ENCODE data around the gene F10.

Gene F10

DNA sequence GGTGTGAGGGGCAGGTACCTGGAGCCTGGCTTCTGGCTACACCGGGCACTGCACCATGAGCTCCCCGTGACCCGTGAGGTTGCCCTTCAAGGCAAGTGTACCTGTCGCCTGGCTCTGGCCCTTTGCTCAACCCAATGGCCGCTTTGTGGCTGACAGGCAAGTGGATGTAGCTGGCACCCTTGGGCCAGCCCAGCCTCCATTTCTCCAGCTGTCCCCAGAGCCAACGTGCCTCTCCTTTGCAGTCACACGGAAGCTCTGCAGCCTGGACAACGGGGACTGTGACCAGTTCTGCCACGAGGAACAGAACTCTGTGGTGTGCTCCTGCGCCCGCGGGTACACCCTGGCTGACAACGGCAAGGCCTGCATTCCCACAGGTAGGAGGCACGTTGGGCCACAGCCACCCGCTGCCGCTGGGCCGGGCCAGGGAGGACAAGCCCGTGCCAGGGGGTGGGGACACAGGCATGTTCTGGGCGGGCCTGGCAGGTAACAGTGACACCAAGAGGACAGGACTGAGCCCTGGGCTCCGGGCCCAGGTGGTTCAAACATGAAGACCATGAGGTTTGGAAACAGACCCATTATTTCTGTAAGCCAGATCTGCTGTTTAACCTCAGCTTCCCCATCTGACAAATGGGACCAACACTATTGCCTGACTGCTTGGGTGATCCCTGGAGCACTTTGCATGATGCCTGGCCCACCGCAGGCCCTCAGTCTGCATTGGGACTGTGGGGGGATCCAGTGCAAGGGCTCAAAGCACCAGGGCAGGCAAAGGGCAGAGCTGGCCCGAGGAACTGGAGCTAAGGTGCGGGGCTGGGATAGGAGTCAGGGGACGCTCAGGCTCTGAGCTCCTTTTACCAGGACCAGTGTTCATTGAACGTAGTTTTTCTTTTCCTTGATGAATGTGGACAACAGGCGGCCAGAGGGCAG lies 18.3 kb downstream of the F10 start:
- DNase-seq = no peak

DNA sequence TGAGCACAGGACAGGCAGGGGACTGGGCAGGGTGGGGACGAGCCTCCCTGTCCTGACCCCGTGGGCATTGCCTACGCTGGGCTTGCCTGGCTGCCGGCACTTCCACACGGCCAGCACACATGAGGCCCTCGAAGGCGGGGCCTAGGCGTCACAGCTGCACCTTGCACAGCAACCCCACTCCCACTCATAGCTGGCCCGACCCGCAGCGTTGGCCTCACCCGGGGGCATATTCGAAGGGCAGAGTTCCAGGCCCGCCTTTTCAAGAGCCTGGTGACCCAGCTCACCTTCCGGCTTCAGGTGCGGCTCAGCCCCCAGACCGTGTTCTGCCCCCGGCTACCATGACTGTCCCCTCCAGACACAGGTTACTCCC lies 19.0 kb downstream of the F10 start:
- DNase-seq = no peak

- DNase-seq = no peak
Observed at GRCh38 chr13:113142876-113143275, 20.3 kb downstream of the F10 start.

DNA sequence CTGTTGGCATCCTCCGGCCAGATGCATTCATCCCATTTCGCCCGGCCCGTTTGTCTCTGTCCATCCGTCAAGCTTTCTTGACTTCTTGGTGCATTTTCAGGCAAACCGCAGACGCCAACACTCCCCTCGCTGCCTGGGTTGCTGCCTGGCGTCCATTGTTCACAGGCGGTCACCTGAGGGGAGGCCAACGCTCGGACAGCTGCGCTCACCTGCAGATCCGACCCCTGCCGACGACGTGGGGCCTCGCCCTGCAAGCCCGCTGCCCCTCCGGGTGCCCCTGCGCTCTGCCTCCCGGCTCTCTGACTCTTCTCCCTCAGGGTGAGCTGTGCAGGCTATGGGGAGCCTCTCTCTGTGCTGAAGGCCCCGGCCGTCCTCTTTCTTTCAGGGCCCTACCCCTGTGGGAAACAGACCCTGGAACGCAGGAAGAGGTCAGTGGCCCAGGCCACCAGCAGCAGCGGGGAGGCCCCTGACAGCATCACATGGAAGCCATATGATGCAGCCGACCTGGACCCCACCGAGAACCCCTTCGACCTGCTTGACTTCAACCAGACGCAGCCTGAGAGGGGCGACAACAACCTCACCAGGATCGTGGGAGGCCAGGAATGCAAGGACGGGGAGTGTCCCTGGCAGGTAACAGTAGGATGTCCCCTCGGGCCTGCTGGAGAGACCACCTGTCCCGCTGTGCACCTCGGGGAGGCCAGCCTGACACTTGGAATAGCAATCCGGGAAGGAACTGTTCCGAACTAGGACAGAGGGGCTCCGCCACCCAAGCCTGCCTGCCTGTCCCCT lies 21.1 kb downstream of the F10 start:
- no peak for DNase-seq

DNA sequence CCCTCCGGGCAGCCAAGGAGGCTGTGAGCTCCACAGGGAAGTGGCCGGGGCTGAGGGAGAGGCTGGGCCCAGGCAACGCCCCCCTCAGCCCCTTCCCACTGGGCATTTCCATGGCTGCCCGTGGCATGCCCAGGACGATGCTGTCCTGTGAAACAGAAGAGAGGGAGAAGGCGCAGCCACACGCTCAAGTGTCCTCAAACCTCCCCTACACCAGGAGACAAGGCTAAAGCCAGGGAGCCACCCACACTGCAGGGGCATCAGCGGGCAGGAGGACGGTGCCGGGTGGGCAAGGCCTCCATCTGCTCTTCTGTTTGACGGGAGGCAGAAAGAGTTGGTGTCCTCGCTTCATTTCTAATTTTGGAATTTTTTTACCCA lies 21.6 kb downstream of the F10 start:
- no peak for DNase-seq

DNA sequence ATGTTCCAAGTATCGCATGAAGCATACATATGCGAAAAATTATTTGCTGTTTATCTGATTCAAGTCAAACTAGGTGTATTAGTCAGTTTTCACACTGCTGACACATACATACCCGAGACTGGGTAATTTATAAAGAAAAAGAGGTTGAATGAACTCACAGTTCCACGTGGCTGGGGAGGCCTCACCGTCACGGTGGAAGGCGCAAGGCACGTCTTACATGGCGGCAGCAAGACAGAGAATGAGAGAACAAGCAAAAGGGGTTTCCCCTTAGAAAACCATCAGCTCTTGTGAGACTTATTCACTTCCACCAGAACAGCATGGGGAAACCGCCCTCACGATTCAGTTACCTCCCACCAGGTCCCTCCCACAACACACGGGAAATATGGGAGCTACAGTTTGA lies 22.9 kb downstream of the F10 start:
- no peak for DNase-seq

GRCh38 chr13:113145911-113146598 lies 23.5 kb downstream of the F10 start:
- no peak for DNase-seq

GRCh38 chr13:113146750-113147149 lies 24.2 kb downstream of the F10 start:
- DNase-seq = no peak

GRCh38 chr13:113147206-113147605 lies 24.6 kb downstream of the F10 start:
- no peak for DNase-seq

GRCh38 chr13:113148407-113148806 lies 25.8 kb downstream of the F10 start:
- DNase-seq = no peak

DNA sequence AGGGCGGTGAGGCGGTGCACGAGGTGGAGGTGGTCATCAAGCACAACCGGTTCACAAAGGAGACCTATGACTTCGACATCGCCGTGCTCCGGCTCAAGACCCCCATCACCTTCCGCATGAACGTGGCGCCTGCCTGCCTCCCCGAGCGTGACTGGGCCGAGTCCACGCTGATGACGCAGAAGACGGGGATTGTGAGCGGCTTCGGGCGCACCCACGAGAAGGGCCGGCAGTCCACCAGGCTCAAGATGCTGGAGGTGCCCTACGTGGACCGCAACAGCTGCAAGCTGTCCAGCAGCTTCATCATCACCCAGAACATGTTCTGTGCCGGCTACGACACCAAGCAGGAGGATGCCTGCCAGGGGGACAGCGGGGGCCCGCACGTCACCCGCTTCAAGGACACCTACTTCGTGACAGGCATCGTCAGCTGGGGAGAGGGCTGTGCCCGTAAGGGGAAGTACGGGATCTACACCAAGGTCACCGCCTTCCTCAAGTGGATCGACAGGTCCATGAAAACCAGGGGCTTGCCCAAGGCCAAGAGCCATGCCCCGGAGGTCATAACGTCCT lies 26.4 kb downstream of the F10 start:
- no peak for DNase-seq

DNA sequence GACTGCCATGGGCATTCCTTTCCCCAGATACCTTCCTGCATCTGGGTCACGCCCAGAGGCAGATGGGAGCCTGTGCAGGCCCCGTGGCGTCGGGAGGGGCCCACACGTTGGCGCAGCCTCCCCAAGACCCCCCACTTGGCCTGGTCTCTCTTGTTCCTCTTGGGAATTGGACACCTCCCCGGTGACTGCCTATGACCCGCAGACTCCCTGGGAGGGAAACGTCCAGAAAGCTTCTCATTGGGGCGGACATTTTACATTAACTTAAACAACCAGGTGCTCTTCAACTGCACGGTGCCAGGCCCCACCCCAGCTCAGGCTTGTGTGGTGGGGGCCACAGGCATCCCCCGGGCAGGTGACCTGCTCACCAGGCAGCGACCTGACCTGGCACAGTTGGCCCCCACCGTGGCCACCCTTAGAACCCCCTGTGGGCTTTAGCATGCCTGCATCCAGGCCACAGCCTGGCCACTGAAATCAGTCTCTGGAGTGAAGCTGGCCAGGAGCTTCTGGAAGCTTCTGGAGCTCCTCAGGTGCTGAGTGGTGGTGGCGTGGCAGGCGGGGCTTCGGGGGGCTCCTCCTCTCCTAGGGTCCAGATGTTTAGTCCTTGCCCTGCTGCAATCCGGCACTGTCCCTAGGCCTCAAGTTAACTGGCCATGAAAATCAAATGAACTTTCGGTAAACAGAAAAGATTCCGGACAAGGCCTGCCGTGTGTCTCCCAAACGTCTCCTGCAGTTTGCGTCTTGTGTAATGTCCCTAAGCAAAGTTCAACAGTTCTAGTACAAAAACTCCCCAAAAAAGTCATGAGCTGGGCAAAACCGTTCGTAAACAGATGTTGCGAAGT lies 27.3 kb downstream of the F10 start:
- DNase-seq = no peak

GRCh38 chr13:113150550-113151365 lies 28.2 kb downstream of the F10 start:
- no peak for DNase-seq

DNA sequence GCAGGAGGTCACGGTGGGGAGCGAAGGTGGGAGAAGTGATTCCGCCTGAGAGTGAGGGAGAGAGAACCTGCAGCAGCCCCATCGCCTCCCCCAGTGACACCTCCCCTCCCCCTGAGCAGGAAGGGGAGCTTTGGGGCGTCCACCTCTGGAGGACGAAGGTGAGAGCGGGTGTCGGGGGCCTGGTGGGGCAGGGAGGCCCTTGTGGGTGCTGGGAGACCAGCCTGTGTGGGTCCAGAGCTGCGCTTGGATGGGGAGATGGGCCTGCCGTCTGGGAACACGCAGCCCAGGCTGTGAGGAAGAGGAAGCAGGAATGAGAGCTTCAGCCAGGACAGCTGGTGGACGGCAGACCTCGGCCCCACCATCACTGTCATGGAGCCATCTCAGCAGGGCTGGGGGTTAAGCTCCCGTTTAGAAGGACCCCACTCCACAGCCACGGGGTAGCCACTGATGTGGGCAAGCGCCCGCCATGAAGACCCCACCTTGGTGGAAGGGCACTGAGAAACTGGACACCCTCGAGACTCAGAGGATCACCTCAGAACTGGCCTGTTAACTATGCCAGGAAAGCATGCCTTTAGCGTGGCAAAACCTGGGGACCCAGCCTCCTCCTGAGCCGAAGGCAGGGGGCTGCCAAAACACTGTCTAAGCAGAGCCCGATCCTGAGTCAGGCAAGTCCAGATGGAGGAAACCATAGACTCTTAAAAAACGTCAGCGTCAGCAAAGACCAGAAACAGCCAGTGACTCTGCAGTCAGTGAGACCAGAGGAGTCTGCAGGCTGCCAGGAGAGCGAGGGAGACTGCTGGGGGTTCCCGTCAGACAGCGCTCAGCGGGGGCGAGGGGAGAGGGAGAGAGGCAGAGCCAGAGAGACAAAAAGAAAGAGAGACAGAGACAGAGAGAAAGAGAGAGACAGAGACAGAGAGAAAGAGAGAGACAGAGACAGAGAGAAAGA lies 29.4 kb downstream of the F10 start:
- DNase-seq = peak; percentile 53

DNA sequence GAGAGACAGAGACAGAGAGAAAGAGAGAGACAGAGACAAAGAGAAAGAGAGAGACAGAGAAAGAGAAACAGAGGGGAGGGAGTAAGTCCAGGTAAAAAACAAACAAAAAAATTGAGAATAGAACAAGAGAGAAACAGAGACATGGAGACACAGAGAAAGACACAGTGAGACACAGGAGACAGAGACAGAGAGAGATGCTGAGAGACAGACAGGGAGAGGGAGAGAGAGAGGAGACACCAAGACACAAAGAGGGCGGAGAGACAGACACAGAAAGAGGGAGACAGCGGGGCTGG lies 30.0 kb downstream of the F10 start:
- no peak for DNase-seq

DNA sequence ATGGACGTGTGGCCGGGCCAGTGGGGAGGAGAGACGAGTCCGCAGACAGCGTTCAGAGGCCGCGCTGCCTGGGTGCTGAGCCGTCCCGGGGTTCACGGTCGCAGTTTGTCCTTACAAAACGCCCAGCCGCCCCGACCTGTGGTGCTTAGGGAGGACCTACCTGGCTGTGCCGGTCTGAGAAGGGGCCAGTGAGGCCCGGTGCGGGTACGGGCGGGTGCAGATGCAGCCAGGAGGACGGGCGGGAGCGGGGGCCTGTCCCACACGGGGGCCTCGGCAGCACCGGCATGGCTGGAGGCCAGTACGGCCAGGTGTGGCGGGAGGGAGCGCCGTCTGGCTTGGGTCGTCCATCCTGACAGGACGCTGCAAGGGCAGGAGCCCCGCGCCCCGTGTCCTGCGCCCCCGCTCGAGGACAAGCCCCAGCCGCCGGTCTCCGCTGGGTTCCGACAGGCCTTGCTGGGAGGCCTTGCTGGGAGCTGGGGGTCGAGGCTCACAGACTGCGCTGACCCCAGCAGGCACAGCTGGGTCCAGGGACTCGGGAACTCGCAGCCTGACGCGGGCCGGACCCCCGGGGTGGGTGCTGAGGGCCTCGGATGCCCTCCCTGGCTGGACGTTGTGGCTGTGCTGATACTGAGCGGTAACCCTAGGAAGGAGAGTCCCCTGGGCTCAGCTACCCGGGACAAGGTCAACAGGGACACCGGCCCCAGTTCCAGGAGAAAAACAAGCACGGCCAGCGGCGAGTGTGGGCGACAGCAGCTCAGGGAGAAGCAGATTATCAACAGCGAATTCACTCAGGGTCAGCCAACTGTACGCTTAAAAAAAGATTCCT lies 30.6 kb downstream of the F10 start:
- peak; percentile 34 for DNase-seq

GRCh38 chr13:113153810-113154748 lies 31.5 kb downstream of the F10 start:
- DNase-seq = peak; percentile 83

GRCh38 chr13:113155201-113155600 lies 32.6 kb downstream of the F10 start:
- DNase-seq = peak; percentile 76

All from hematopoietic multipotent progenitor cell treated with erythropoietin and hydrocortisone succinate and interleukin-3 and kit ligand, for 4 days (in vitro differentiated cells).